ENCODE measurements around the gene GRPEL1.

- TF ChIP-seq POLR2A (IDR thresholded peaks at IDR 0.05; ENCODE audit: low read depth) (no peak), CTCF (IDR thresholded peaks at IDR 0.05) (peak; percentile 97 to 100 (median 98)), EP300 (IDR thresholded peaks at IDR 0.05) (no peak)
Observed at GRCh38 chr4:7070729-7071511, 3.1 kb upstream of the GRPEL1 start.
